IMR-90 (cell line): ENCODE data around the gene SDK1. TPM values are rescaled to one million over a fixed set of nuclear protein-coding genes. Genes with fewer than 3 reads are reported as not detected.

ENCODE experiments used
- ATAC-seq: fragments of 200-7000 bp; cut with Tn5 transposase; 2 replicates; pipeline ENCODE4 v1.9.1; 2020; ENCODE audit warnings: low read depth, mild to moderate bottlenecking, moderate library complexity
- BruUV-seq: library from RNA; stranded (reverse); fragments of 400-500 nt; replicated peaks from 2 replicates; lab custom pipeline; 2021; lab: Mats Ljungman, UMichigan
- CTCF ChIA-PET: fragments of 300-600 bp; formaldehyde crosslinking; extraction: SDS; loops from one replicate; lab custom pipeline; 2021; ENCODE audit warnings: antibody characterized with exemption; lab: Yijun Ruan, JAX
- POLR2A ChIA-PET: fragments of 300-600 bp; sonication (Branson Sonifier 250); formaldehyde crosslinking; loops from one replicate; lab custom pipeline; 2022; ENCODE audit warnings: antibody characterized with exemption; ENCODE audit not compliant: unreplicated experiment; lab: Charles Lee
- DNase-seq: peaks from one replicate; pipeline ENCODE4 v3.0.0; 2013
- H2AFZ ChIP-seq: replicated peaks from 2 replicates; pipeline ENCODE3; 2013; ENCODE audit warnings: low read length, mild to moderate bottlenecking; ENCODE audit not compliant: poor library complexity
- H2AK5ac ChIP-seq: 2 replicates; pipeline ENCODE4 v1.6.1; 2013; ENCODE audit warnings: low read depth, low read length, inconsistent platforms
- H2AK9ac ChIP-seq: replicated peaks from 2 replicates; pipeline ENCODE3; 2013; ENCODE audit warnings: mild to moderate bottlenecking, low read depth, low read length, moderate library complexity; ENCODE audit not compliant: poor library complexity
- H2BK120ac ChIP-seq: 2 replicates; pipeline ENCODE4 v1.6.1; 2013; ENCODE audit warnings: low read depth, low read length, inconsistent platforms
- H2BK15ac ChIP-seq: 3 replicates; pipeline ENCODE4 v1.6.1; 2013; ENCODE audit warnings: low read depth, low read length, inconsistent platforms
- H2BK20ac ChIP-seq: 2 replicates; pipeline ENCODE4 v1.6.1; 2013; ENCODE audit warnings: low read depth, mild to moderate bottlenecking, inconsistent platforms, low read length, moderate library complexity
- H2BK5ac ChIP-seq: 2 replicates; pipeline ENCODE4 v1.6.1; 2013; ENCODE audit warnings: mild to moderate bottlenecking, low read depth, low read length, inconsistent platforms; ENCODE audit not compliant: poor library complexity, severe bottlenecking
- H3K14ac ChIP-seq: replicated peaks from 2 replicates; pipeline ENCODE4 v1.6.1; 2013; ENCODE audit warnings: low read depth, low read length, inconsistent platforms
- H3K18ac ChIP-seq: 2 replicates; pipeline ENCODE4 v1.6.1; 2013; ENCODE audit warnings: low read depth, low read length, control low read depth
- H3K23ac ChIP-seq: 2 replicates; pipeline ENCODE4 v1.6.1; 2013; ENCODE audit warnings: low read depth, low read length, inconsistent platforms
- H3K27ac ChIP-seq: 2 replicates; pipeline ENCODE4 v1.5.1; 2013; ENCODE audit warnings: mild to moderate bottlenecking, control low read depth, low read length; ENCODE audit not compliant: insufficient read depth
- H3K27me3 ChIP-seq: 2 replicates; pipeline ENCODE4 v1.6.1; 2013; ENCODE audit warnings: low read length; ENCODE audit not compliant: control insufficient read depth, insufficient read depth
- H3K36me3 ChIP-seq: 2 replicates; pipeline ENCODE4 v1.6.1; 2013; ENCODE audit warnings: low read length, mixed read lengths; ENCODE audit not compliant: control insufficient read depth, insufficient read depth
- H3K4ac ChIP-seq: 2 replicates; pipeline ENCODE4 v1.6.1; 2013; ENCODE audit warnings: low read depth, low read length, inconsistent platforms
- H3K4me1 ChIP-seq: 2 replicates; pipeline ENCODE4 v1.6.1; 2013; ENCODE audit warnings: low read length, mixed read lengths; ENCODE audit not compliant: control insufficient read depth, insufficient read depth
- H3K4me2 ChIP-seq: 2 replicates; pipeline ENCODE4 v1.6.1; 2013; ENCODE audit warnings: low read depth, mild to moderate bottlenecking, control low read depth, low read length, moderate library complexity
- H3K4me3 ChIP-seq: 2 replicates; pipeline ENCODE4 v1.5.1; 2013; ENCODE audit warnings: low read depth, mild to moderate bottlenecking, control low read depth, low read length, moderate library complexity; ENCODE audit not compliant: insufficient read depth
- H3K56ac ChIP-seq: 2 replicates; pipeline ENCODE4 v1.6.1; 2013; ENCODE audit warnings: low read length, inconsistent platforms; ENCODE audit not compliant: insufficient read depth; ENCODE audit errors: extremely low read depth
- H3K79me1 ChIP-seq, 2 experiments: 2 replicates each; pipeline ENCODE4 v1.6.1; 2013; ENCODE audit warnings: low read length in 2 of 2, inconsistent platforms in 1 of 2, low read depth in 1 of 2
- H3K9ac ChIP-seq: 2 replicates; pipeline ENCODE4 v1.6.1; 2013; ENCODE audit warnings: low read depth, low read length, control low read depth
- H3K9me1 ChIP-seq: 2 replicates; pipeline ENCODE4 v1.6.1; 2013; ENCODE audit warnings: low read length, inconsistent platforms; ENCODE audit not compliant: insufficient read depth
- H3K9me3 ChIP-seq: 2 replicates; pipeline ENCODE4 v1.6.1; 2013; ENCODE audit warnings: low read length; ENCODE audit not compliant: control insufficient read depth, insufficient read depth
- H4K20me1 ChIP-seq: 2 replicates; pipeline ENCODE4 v1.6.1; 2013; ENCODE audit warnings: low read length, inconsistent platforms; ENCODE audit not compliant: insufficient read depth
- H4K5ac ChIP-seq: 2 replicates; pipeline ENCODE4 v1.6.1; 2013; ENCODE audit warnings: mild to moderate bottlenecking, low read depth, low read length, control low read depth
- H4K8ac ChIP-seq, 2 experiments: 2 replicates each; pipeline ENCODE4 v1.6.1; 2013; ENCODE audit warnings: low read depth in 2 of 2, low read length in 2 of 2, control low read depth in 1 of 2, inconsistent platforms in 1 of 2
- H4K91ac ChIP-seq: 2 replicates; pipeline ENCODE4 v1.6.1; 2013; ENCODE audit warnings: low read depth, low read length, inconsistent platforms; ENCODE audit not compliant: insufficient read depth
- BHLHE40 ChIP-seq: fragments of 150-350 bp; IDR thresholded peaks from 2 replicates; pipeline ENCODE4 v1.6.1; 2016; ENCODE audit warnings: mild to moderate bottlenecking, low read depth, low read length
- CEBPB ChIP-seq: IDR thresholded peaks from 2 replicates; pipeline ENCODE4 v1.6.1; 2012; ENCODE audit warnings: low read depth, low read length, improper control_type of control experiment
- CHD1 ChIP-seq: IDR thresholded peaks from 2 replicates; pipeline ENCODE4 v1.6.1; 2012; ENCODE audit warnings: low read depth, low read length, improper control_type of control experiment
- FOS ChIP-seq: fragments of 150-350 bp; IDR thresholded peaks from 2 replicates; pipeline ENCODE4 v1.6.1; 2016; ENCODE audit warnings: low read depth, low read length
- MAFK ChIP-seq: IDR thresholded peaks from 2 replicates; pipeline ENCODE4 v1.6.1; 2012; ENCODE audit warnings: low read depth, low read length, improper control_type of control experiment
- MXI1 ChIP-seq: IDR thresholded peaks from 2 replicates; pipeline ENCODE4 v1.6.1; 2012; ENCODE audit warnings: low read depth, mild to moderate bottlenecking, low read length, moderate library complexity, borderline replicate concordance
- RCOR1 ChIP-seq: IDR thresholded peaks from 2 replicates; pipeline ENCODE4 v1.6.1; 2012; ENCODE audit warnings: mild to moderate bottlenecking, low read length, improper control_type of control experiment; ENCODE audit not compliant: insufficient replicate concordance
- SMC3 ChIP-seq: fragments of 150-350 bp; IDR thresholded peaks from 2 replicates; pipeline ENCODE4 v1.6.1; 2016; ENCODE audit warnings: low read depth, mild to moderate bottlenecking, antibody characterized with exemption, low read length, moderate library complexity
- WGBS, 2 experiments: methylation state at CpG; one replicate each; pipeline versions ENCODE4 v1.1.5 to v1.1.7; 2013; ENCODE audit warnings: missing lambda C conversion rate in 2 of 2; ENCODE audit not compliant: insufficient read length in 1 of 2; ENCODE audit errors: extremely low coverage in 2 of 2; 5-methylcytosine and 5-hydroxymethylcytosine counted together
- dilution Hi-C: fragments of 300-500 bp; cut with HindIII; formaldehyde crosslinking; loops from one replicate; pipeline ENCODE4 v1.14.3; 2018; ENCODE audit warnings: low sequenced_read_pairs; ENCODE audit not compliant: unreplicated experiment
- in situ Hi-C: fragments of 300-500 bp; cut with MboI; formaldehyde crosslinking; loops from 3 replicates; pipeline ENCODE4 v1.14.3; 2019; ENCODE audit warnings: low sequenced_read_pairs, inconsistent platforms, mixed read lengths
- intact Hi-C: fragments of 100-400 bp; cut with micrococcal nuclease; formaldehyde crosslinking; loops from 2 replicates; pipeline ENCODE4 v1.10.0; 2022
- polyA plus RNA-seq, 3 experiments: library from polyadenylated mRNA; depleted of rRNA; stranded (reverse); fragments of >200 nt; gene quantifications; 2 replicates each; pipeline ENCODE4 v1.2.3, GENCODE V29; 2012; ENCODE audit warnings: low replicate concordance in 1 of 3
- total RNA-seq: library from RNA; depleted of rRNA; stranded (reverse); fragments of >200 nt; gene quantifications from 2 replicates; pipeline ENCODE4 v1.2.3, GENCODE V29; 2012
- TF ChIP-seq, protein P1 (sequence below): fragments of 150-350 bp; IDR thresholded peaks from 2 replicates; pipeline ENCODE4 v1.6.1; 2017; ENCODE audit warnings: mild to moderate bottlenecking, antibody characterized with exemption, low read length, low read depth

SDK1 gene
- total and polyA plus RNA-seq, 2 of the 4 experiments (the other 2 are of a cell fraction), result 1.5 to 1.6 TPM

DNA sequence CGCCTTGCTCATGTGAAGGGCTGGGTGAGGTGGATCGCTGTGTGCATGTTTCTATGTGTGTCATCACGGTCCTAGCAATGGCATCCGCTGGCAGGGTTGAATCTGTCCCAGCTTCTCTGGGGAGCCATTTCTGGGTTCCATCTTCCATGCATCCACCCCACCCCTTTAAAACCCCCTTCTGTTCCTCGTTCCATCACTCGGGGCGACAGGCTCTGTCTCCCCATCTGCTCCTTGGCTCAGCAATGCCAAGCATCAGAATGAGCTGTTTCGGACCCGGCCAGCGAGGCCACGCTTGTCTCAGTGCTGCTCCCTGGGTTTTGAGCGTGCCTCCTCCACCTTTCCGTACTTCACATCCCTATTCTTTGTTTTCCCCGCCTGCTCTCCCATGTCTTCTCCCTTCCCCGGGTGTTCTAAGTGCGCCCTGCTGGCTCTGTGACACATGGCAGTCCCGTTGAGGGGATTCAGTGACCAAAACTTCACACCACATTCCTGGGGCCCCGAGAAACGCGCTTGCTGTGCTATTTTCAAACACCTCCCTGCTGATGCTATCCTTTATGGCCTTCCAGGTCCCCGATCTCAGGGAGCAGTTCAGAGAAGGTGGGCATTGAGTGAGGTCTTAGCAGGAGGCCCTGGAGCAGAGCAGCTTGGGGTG, 827.0 kb downstream of the SDK1 start:
- in situ Hi-C loops (no loop called here), intact Hi-C loops (no loop called here), dilution Hi-C loops (no loop called here)
- Histone ChIP-seq H3K18ac (no peak overlapping the region), H2BK15ac (no peak overlapping the region), H2AK9ac (no peak overlapping the region), H3K4me1 (no peaks in the 10 kb centered on the region), H4K8ac (no peak overlapping the region), H4K5ac (no peak overlapping the region), H3K27ac (no peak overlapping the region), H3K79me1 (no peaks in the 10 kb centered on the region), H4K91ac (no peak overlapping the region), H2AFZ (no peak overlapping the region), H3K9me1 (no peaks in the 10 kb centered on the region), H3K4ac (no peak overlapping the region), H3K14ac (no peak overlapping the region), H3K9ac (no peak overlapping the region), H3K4me3 (no peak overlapping the region), H2BK120ac (no peak overlapping the region), H2BK20ac (no peak overlapping the region), H3K27me3 (no peaks in the 10 kb centered on the region), H2BK5ac (no peak overlapping the region), H3K56ac (no peak overlapping the region), H3K9me3 (peaks cover 14% of the 10 kb centered on the region), H2AK5ac (no peak overlapping the region), H4K20me1 (no peaks in the 10 kb centered on the region), H3K36me3 (no peaks in the 10 kb centered on the region), H3K4me2 (no peak overlapping the region), H3K23ac (no peak overlapping the region)
- TF ChIP-seq, protein P1, sequence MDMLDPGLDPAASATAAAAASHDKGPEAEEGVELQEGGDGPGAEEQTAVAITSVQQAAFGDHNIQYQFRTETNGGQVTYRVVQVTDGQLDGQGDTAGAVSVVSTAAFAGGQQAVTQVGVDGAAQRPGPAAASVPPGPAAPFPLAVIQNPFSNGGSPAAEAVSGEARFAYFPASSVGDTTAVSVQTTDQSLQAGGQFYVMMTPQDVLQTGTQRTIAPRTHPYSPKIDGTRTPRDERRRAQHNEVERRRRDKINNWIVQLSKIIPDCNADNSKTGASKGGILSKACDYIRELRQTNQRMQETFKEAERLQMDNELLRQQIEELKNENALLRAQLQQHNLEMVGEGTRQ, result no peak
- TF ChIP-seq FOS (no peak), MAFK (no peak), RCOR1 (no peak), SMC3 (no peak), BHLHE40 (no peak), CEBPB (no peak), CHD1 (no peak), MXI1 (no peak)
- 74% methylated on average over 6 of the region's 21 CpGs; no CpG with 5 or more reads in 1 of the 2 experiments for WGBS, 2 experiments
- ChIA-PET CTCF (no interaction called here), POLR2A (no interaction called here)
- no TSS peak for BruUV-seq
- DNase-seq (no peak), ATAC-seq (no peak)
